WERI-Rb-1 (cell line): Measurements from ENCODE around the gene PBXIP1.
A peak's percentile ranks its signal among the peaks of the same experiment; 100 is the strongest.
"Not testable (repeated sequence)": the region's sequence is repeated elsewhere in the genome, so short reads cannot be mapped to it uniquely, and the experiment has no call there.

Experiments used
- DNase-seq: peaks from one replicate; pipeline ENCODE4 v3.0.0-alpha.2; 2020
- H3K27ac ChIP-seq: fragments of 250-450 bp; sonication (Bioruptor Pico); 2 replicates; pipeline ENCODE4 v1.5.1; 2020; ENCODE audit warnings: mild to moderate bottlenecking, moderate library complexity
- H3K27me3 ChIP-seq: fragments of 250-450 bp; sonication (Bioruptor Pico); 2 replicates; pipeline ENCODE4 v1.5.1; 2021; ENCODE audit warnings: mild to moderate bottlenecking, low read depth, moderate library complexity; ENCODE audit not compliant: insufficient read depth, severe bottlenecking
- H3K36me3 ChIP-seq: fragments of 250-450 bp; sonication (Bioruptor Pico); 2 replicates; pipeline ENCODE4 v1.5.1; 2020; ENCODE audit warnings: mild to moderate bottlenecking, moderate library complexity
- H3K4me3 ChIP-seq: 2 replicates; pipeline ENCODE4 v1.5.1; 2011; ENCODE audit warnings: low read depth, mild to moderate bottlenecking, control low read depth, low read length
- H3K9me3 ChIP-seq: fragments of 250-450 bp; sonication (Bioruptor Pico); 2 replicates; pipeline ENCODE4 v1.5.1; 2021; ENCODE audit warnings: mild to moderate bottlenecking, moderate library complexity; ENCODE audit not compliant: severe bottlenecking
- TF ChIP-seq, protein P1 (sequence below): IDR thresholded peaks from 2 replicates; pipeline ENCODE4 v1.5.1; 2011; ENCODE audit warnings: low read depth, mild to moderate bottlenecking, control low read depth, inconsistent platforms, low read length

PBXIP1 gene

DNA sequence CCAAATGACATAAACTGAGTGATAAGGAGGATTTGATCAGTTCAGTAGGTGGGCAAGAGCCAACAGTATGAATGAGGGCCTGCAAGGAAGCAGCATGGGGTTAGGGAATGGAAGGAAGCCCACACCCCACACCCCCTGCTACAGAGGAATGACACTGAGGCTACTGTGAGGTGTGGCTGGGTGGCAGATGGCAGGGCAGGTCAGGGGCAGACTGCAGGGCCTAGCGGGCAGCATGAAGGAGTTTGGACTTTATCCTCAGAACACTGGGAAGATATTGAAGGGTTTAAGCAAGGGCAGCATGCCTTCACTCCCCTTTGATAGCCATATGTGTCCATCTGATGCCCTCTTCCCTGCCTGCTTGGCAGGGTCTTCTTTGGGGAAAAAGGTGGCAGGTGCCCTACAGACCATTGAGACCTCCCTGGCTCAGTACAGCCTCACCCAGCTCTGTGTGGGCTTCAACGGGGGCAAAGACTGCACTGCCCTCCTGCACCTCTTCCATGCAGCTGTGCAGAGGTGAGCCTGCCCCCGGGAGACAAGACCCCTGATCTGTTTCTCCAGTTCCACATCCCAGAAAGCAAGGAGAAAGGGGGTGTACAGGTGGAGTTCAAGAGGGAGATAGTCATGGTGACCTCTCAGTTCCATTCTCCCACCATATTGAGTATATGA, 33.4 kb upstream of the PBXIP1 start:
- peak; percentile 35 for DNase-seq
- TF ChIP-seq, protein P1, sequence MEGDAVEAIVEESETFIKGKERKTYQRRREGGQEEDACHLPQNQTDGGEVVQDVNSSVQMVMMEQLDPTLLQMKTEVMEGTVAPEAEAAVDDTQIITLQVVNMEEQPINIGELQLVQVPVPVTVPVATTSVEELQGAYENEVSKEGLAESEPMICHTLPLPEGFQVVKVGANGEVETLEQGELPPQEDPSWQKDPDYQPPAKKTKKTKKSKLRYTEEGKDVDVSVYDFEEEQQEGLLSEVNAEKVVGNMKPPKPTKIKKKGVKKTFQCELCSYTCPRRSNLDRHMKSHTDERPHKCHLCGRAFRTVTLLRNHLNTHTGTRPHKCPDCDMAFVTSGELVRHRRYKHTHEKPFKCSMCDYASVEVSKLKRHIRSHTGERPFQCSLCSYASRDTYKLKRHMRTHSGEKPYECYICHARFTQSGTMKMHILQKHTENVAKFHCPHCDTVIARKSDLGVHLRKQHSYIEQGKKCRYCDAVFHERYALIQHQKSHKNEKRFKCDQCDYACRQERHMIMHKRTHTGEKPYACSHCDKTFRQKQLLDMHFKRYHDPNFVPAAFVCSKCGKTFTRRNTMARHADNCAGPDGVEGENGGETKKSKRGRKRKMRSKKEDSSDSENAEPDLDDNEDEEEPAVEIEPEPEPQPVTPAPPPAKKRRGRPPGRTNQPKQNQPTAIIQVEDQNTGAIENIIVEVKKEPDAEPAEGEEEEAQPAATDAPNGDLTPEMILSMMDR: no peak
- H3K27ac ChIP-seq: 0 out of 2 replicates have a peak overlapping the region, but pooled peaks have one; percentile 2
- no peak overlapping the region for H3K4me3 ChIP-seq
- no peaks in the 10 kb centered on the region for H3K9me3 ChIP-seq
- H3K36me3 ChIP-seq: peaks cover 59% of the 10 kb centered on the region
- H3K27me3 ChIP-seq: no peaks in the 10 kb centered on the region

DNA sequence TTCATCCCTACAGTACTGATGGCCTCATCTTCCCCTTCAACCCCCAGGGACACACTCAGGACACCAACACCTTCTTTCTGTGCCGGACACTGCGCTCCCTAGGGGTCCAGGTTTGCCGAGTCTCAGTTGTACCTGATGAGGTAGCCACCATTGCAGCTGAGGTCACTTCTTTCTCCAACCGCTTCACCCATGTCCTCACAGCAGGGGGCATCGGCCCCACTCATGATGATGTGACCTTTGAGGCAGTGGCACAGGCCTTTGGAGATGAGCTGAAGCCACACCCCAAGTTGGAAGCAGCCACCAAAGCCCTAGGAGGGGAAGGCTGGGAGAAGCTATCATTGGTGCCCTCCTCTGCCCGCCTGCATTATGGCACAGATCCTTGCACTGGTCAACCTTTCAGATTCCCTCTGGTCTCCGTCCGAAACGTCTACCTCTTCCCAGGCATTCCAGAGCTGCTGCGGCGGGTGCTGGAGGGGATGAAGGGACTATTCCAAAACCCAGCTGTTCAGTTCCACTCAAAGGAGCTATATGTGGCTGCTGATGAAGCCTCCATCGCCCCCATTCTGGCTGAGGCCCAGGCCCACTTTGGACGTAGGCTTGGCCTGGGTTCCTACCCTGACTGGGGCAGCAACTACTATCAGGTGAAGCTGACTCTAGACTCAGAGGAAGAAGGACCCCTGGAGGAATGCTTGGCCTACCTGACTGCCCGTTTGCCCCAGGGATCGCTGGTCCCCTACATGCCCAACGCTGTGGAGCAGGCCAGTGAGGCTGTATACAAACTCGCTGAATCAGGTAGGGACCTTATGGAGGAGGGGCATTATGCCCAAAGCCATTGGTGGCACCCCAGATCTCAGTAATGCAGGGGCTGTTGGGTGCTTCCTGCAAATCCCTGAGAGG, 32.4 kb upstream of the PBXIP1 start:
- TF ChIP-seq, protein P1: peak; percentile 68
- H3K27me3 ChIP-seq: no peaks in the 10 kb centered on the region
- peak; percentile 65 for DNase-seq
- H3K27ac ChIP-seq: peak overlapping the region; percentile 2; the same call in 1 of the 2 replicates
- no peak overlapping the region for H3K4me3 ChIP-seq
- peaks cover 59% of the 10 kb centered on the region for H3K36me3 ChIP-seq
- H3K9me3 ChIP-seq: no peaks in the 10 kb centered on the region

DNA sequence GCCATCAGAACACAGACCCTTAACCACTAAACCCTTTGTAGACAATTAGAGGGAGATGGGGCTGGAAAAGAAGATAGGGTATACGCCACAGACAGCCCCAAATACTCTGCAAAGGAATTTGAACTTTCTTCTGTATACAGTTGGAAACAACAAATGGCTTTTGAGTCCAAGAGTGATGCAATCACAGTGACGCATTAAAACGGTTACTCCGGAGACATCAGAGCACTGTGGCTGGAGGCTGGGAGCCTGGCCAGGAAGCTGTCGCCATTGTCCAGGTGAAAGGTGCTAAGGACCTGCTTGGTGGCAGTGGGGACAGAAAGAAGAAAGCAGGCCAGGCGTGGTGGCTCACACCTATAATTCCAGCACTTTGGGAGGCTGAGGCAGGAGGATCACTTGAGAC, 31.4 kb upstream of the PBXIP1 start:
- no peaks in the 10 kb centered on the region for H3K9me3 ChIP-seq
- no peak for DNase-seq
- H3K36me3 ChIP-seq: peaks cover 56% of the 10 kb centered on the region
- TF ChIP-seq, protein P1: no peak
- H3K27ac ChIP-seq: no peak overlapping the region
- no peaks in the 10 kb centered on the region for H3K27me3 ChIP-seq
- no peak overlapping the region for H3K4me3 ChIP-seq

DNA sequence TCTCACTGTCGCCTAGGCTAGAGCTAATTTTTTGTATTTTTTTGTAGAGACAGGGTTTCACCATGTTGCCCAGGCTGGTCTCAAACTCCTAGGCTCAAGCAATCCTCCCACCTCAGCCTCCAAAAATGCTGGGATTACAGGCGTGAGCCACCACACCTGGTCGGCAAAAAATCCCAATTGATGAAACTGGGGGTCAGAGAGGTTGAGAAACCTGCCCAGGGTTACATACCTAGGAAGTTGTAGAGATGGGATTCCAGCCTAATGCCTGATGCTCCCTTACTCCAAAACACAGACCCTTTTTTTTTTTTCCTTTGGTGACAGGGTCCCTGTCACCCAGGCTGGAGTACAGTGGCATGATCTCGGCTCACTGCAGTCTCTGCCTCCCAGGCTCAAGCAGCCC, 30.8 kb upstream of the PBXIP1 start:
- H3K27me3 ChIP-seq, H3K9me3 ChIP-seq, DNase-seq, H3K4me3 ChIP-seq, H3K27ac ChIP-seq: not testable (repeated sequence)
- H3K36me3 ChIP-seq: peaks cover 58% of the 10 kb centered on the region

DNA sequence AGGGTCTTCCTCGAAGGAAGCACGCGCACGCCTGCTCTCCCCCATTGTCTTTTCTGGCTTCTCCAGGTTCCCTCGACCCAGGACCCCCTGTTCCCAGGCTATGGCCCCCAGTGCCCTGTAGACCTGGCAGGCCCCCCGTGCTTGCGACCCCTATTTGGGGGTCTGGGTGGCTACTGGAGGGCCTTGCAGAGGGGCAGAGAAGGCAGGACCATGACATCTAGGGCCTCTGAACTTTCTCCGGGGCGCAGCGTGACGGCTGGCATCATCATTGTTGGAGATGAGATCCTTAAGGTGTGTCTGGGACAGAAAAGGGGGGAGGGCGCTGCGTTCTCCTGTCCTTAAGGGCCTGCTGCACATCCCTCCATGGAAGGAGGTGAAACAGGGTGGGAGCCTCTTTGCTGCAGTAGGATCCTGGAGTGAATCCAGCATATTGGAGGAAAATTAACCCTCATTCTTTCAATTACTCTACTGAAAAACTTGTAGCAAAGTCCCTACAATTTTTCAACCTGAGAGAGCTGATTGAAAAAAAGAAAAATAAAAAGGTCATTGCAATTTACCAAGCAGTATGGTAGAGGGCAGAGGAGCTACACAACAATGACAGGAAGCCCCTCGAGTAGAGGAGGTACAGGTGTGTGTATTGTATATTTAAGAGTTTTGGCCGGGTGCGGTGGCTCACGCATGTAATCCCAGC, 28.0 kb upstream of the PBXIP1 start:
- H3K36me3 ChIP-seq: peaks cover 54% of the 10 kb centered on the region
- peak overlapping the region; percentile 68 for H3K4me3 ChIP-seq
- peak overlapping the region; percentile 85 for H3K27ac ChIP-seq
- no peaks in the 10 kb centered on the region for H3K27me3 ChIP-seq
- TF ChIP-seq, protein P1: no peak
- DNase-seq: peak; percentile 51
- no peaks in the 10 kb centered on the region for H3K9me3 ChIP-seq
